Brain microvascular endothelial cell (primary cell): ENCODE data around the gene SLFN5.

Experiments used
- DNase-seq: peaks from one replicate; pipeline ENCODE4 v3.0.0-alpha.2; 2020
- H3K27ac ChIP-seq: fragments of 250-450 bp; sonication (Bioruptor Pico); 2 replicates; pipeline ENCODE4 v1.5.1; 2020; ENCODE audit warnings: mild to moderate bottlenecking, moderate library complexity
- H3K27me3 ChIP-seq: fragments of 250-450 bp; sonication (Bioruptor Pico); replicated peaks from 2 replicates; pipeline ENCODE4 v1.5.1; 2020; ENCODE audit warnings: mild to moderate bottlenecking
- H3K36me3 ChIP-seq: fragments of 250-450 bp; sonication (Bioruptor Pico); replicated peaks from 2 replicates; pipeline ENCODE4 v1.5.1; 2020; ENCODE audit warnings: mild to moderate bottlenecking
- H3K4me3 ChIP-seq: 2 replicates; pipeline ENCODE4 v1.5.1; 2011; ENCODE audit warnings: low read depth, mild to moderate bottlenecking, control low read depth, low read length, moderate library complexity
- CTCF ChIP-seq: IDR thresholded peaks from 2 replicates; pipeline ENCODE4 v1.5.1; 2011; ENCODE audit warnings: low read depth, mild to moderate bottlenecking, moderate library complexity, low read length, control low read depth, inconsistent platforms; ENCODE audit errors: missing control alignments
- in situ Hi-C: cut with HindIII; loops from 2 replicates; pipeline ENCODE4 v1.10.0; 2017; ENCODE audit warnings: low sequenced_read_pairs, low pct_ligation_motif_present

The SLFN5 gene

GRCh38 chr17:35243561-35244340, 879 bp downstream of the SLFN5 start:
- H3K4me3 ChIP-seq = peak overlapping the region; percentile 90
- peak; percentile 63 for DNase-seq
- in situ Hi-C loops = no loop called here
- H3K27ac ChIP-seq = peak overlapping the region; percentile 99
- peaks cover 15% of the 10 kb centered on the region for H3K36me3 ChIP-seq
- H3K27me3 ChIP-seq = no peaks in the 10 kb centered on the region
- TF ChIP-seq CTCF = no peak

- no peak for TF ChIP-seq CTCF
- peak; percentile 95 for DNase-seq
- peak overlapping the region; percentile 99 for H3K27ac ChIP-seq
- in situ Hi-C loops = no loop called here
- H3K36me3 ChIP-seq = peaks cover 15% of the 10 kb centered on the region
- peak overlapping the region; percentile 90 for H3K4me3 ChIP-seq
- no peaks in the 10 kb centered on the region for H3K27me3 ChIP-seq
Observed at GRCh38 chr17:35244341-35245195, 1.7 kb downstream of the SLFN5 start.

- in situ Hi-C loops = no loop called here
- peaks cover 15% of the 10 kb centered on the region for H3K36me3 ChIP-seq
- TF ChIP-seq CTCF = no peak
- peak; percentile 91 for DNase-seq
- no peaks in the 10 kb centered on the region for H3K27me3 ChIP-seq
- H3K27ac ChIP-seq = peak overlapping the region; percentile 99
- peak overlapping the region; percentile 90 for H3K4me3 ChIP-seq
Observed at GRCh38 chr17:35245196-35245486, 2.3 kb downstream of the SLFN5 start.

GRCh38 chr17:35252651-35253050, 9.8 kb downstream of the SLFN5 start:
- Histone ChIP-seq H3K4me3 (no peak overlapping the region), H3K27ac (no peak overlapping the region), H3K27me3 (no peaks in the 10 kb centered on the region), H3K36me3 (peaks cover 8% of the 10 kb centered on the region)
- in situ Hi-C loops = no loop called here
- no peak for DNase-seq
- TF ChIP-seq CTCF = no peak

- DNase-seq = peak; percentile 87
- TF ChIP-seq CTCF = no peak
- peak overlapping the region; percentile 35 for H3K27ac ChIP-seq
- in situ Hi-C loops = no loop called here
- no peak overlapping the region for H3K4me3 ChIP-seq
- H3K36me3 ChIP-seq = peaks cover 12% of the 10 kb centered on the region
- H3K27me3 ChIP-seq = no peaks in the 10 kb centered on the region
Observed at GRCh38 chr17:35254107-35254773, 11.4 kb downstream of the SLFN5 start.
